GM12872 (cell line): ENCODE results near the gene CD207.

ENCODE experiments used
- CTCF ChIP-seq: IDR thresholded peaks from 3 replicates; pipeline ENCODE4 v1.5.1; 2011; ENCODE audit warnings: low read depth, mild to moderate bottlenecking, low read length, moderate library complexity; ENCODE audit not compliant: insufficient read depth

CD207 gene

GRCh38 chr2:70785137-70785911, 50.3 kb downstream of the CD207 start:
- peak; percentile 52 for TF ChIP-seq CTCF

GRCh38 chr2:70784320-70784719, 51.3 kb downstream of the CD207 start:
- TF ChIP-seq CTCF: no peak
